Anterior cingulate cortex (tissue), 58 donors: ENCODE results near the gene LTC4S.
"Not testable (repeated sequence)": the region's sequence is repeated elsewhere in the genome, so short reads cannot be mapped to it uniquely, and the experiment has no call there.

Experiments used
- DNase-seq, 58 donors: peaks; one replicate each; lab custom pipeline; 2025; lab: John Stamatoyannopoulos, UW

LTC4S gene

GRCh38 chr5:179821298-179822058, 27.7 kb downstream of the LTC4S start:
- DNase-seq: peak in 57 of 58 donors; percentile 13 to 92 (median 83)

GRCh38 chr5:179822059-179822432, 28.3 kb downstream of the LTC4S start:
- DNase-seq: no peak

- no peak for DNase-seq
Measured at GRCh38 chr5:179822444-179822990, 28.7 kb downstream of the LTC4S start.

- DNase-seq: no peak
Measured at GRCh38 chr5:179823937-179824744, 30.4 kb downstream of the LTC4S start.

- DNase-seq: no peak
Measured at GRCh38 chr5:179824745-179825112, 30.9 kb downstream of the LTC4S start.

- DNase-seq: no peak
Measured at GRCh38 chr5:179825655-179826182, 31.9 kb downstream of the LTC4S start.

GRCh38 chr5:179827680-179828079, 33.9 kb downstream of the LTC4S start:
- DNase-seq: no peak

- DNase-seq: no peak
Measured at GRCh38 chr5:179828756-179829421, 35.1 kb downstream of the LTC4S start.

GRCh38 chr5:179829732-179830435, 36.1 kb downstream of the LTC4S start:
- DNase-seq: no peak

GRCh38 chr5:179830818-179831468, 37.2 kb downstream of the LTC4S start:
- no peak for DNase-seq

- DNase-seq: no peak
Measured at GRCh38 chr5:179832039-179832745, 38.4 kb downstream of the LTC4S start.

GRCh38 chr5:179833056-179833708, 39.4 kb downstream of the LTC4S start:
- no peak for DNase-seq

- DNase-seq: no peak
Measured at GRCh38 chr5:179833709-179834070, 39.9 kb downstream of the LTC4S start.

- DNase-seq: no peak
Measured at GRCh38 chr5:179834120-179834519, 40.3 kb downstream of the LTC4S start.

GRCh38 chr5:179834871-179835270, 41.1 kb downstream of the LTC4S start:
- not testable (repeated sequence) for DNase-seq

GRCh38 chr5:179836225-179837019, 42.6 kb downstream of the LTC4S start:
- DNase-seq: no peak
